Bronchial epithelial cell (primary cell): ENCODE data around the gene CPA2. TPM values are rescaled to one million over a fixed set of nuclear protein-coding genes. Genes with fewer than 3 reads are reported as not detected.
A peak's percentile ranks its signal among the peaks of the same experiment; 100 is the strongest.
"Not testable (repeated sequence)": the region's sequence is repeated elsewhere in the genome, so short reads cannot be mapped to it uniquely, and the experiment has no call there.

Experiments used
- DNase-seq: peaks from one replicate; pipeline ENCODE4 v3.0.0-alpha.2; 2010; ENCODE audit warnings: low read depth
- FAIRE-seq: peaks from 2 replicates; lab custom pipeline; 2011; peaks lifted over from hg19 to GRCh38; lab: Jason Lieb, UNC
- H3K27me3 ChIP-seq: 2 replicates; pipeline ENCODE4 v1.5.1; 2011; ENCODE audit warnings: low read length; ENCODE audit not compliant: control insufficient read depth, insufficient read depth
- H3K36me3 ChIP-seq: 2 replicates; pipeline ENCODE4 v1.5.1; 2011; ENCODE audit warnings: low read length; ENCODE audit not compliant: control insufficient read depth, insufficient read depth
- H3K4me3 ChIP-seq: 2 replicates; pipeline ENCODE4 v1.5.1; 2011; ENCODE audit warnings: mild to moderate bottlenecking, low read depth, low read length, control low read depth
- total RNA-seq: library from RNA; depleted of rRNA; stranded (reverse); fragments of >200 nt; gene quantifications from 2 replicates; pipeline ENCODE4 v1.2.1, GENCODE V29; 2014
- TF ChIP-seq, protein P1 (sequence below): IDR thresholded peaks from 2 replicates; pipeline ENCODE4 v1.5.1; 2011; ENCODE audit warnings: mild to moderate bottlenecking, moderate library complexity, low read length, control low read depth, inconsistent platforms; ENCODE audit not compliant: insufficient read depth, severe bottlenecking

Gene CPA2
- total RNA-seq, 1 donor from 2014 or later: not detected

DNA sequence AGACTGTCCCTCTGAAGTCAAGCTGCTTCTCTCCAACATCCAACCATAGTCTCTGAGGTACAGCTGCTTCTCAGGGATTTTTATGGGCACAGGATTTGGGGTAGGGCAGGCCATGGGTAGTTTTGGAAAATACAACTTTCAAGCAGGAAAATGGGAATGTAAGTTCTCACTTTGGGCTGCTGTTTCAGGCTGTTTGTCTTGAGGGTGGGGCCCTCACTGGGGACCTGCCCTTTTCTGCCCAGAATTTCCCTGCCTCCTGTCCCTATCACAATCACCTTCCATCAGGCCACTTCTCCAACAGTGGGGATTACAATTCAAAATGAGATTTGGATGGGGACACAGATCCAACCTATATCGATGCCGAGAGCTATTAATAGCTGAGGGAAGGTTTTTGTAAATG lies 34.5 kb upstream of the CPA2 start:
- TF ChIP-seq, protein P1, sequence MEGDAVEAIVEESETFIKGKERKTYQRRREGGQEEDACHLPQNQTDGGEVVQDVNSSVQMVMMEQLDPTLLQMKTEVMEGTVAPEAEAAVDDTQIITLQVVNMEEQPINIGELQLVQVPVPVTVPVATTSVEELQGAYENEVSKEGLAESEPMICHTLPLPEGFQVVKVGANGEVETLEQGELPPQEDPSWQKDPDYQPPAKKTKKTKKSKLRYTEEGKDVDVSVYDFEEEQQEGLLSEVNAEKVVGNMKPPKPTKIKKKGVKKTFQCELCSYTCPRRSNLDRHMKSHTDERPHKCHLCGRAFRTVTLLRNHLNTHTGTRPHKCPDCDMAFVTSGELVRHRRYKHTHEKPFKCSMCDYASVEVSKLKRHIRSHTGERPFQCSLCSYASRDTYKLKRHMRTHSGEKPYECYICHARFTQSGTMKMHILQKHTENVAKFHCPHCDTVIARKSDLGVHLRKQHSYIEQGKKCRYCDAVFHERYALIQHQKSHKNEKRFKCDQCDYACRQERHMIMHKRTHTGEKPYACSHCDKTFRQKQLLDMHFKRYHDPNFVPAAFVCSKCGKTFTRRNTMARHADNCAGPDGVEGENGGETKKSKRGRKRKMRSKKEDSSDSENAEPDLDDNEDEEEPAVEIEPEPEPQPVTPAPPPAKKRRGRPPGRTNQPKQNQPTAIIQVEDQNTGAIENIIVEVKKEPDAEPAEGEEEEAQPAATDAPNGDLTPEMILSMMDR: no peak
- FAIRE-seq: no peak

DNA sequence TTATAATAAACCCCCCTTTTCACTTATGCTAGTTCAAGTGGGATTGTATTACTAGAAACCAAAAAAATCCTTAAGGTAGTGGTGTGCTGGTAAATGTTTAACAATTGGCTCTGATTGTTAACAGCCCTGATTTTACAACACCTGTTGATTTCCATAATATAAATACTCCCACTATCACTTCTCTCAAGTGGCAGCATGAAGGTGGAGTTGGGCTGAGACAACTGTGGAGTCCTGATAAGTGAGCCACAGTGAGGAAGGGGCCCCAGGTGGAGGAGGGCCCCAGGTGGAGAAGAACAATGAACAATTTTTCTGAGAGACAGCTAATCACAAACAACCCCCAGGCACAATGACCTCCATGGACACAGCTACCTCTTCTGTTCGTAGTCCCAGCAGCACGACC lies 32.6 kb upstream of the CPA2 start:
- TF ChIP-seq, protein P1: no peak
- Histone ChIP-seq H3K27me3 (no peaks in the 10 kb centered on the region), H3K36me3 (no peaks in the 10 kb centered on the region), H3K4me3 (no peak overlapping the region)
- DNase-seq (no peak), FAIRE-seq (no peak)

More for the DNA sequence above, 34.5 kb upstream of the CPA2 start:
- H3K36me3 ChIP-seq: no peaks in the 10 kb centered on the region
- DNase-seq: no peak
- no peak overlapping the region for H3K4me3 ChIP-seq
- no peaks in the 10 kb centered on the region for H3K27me3 ChIP-seq

DNA sequence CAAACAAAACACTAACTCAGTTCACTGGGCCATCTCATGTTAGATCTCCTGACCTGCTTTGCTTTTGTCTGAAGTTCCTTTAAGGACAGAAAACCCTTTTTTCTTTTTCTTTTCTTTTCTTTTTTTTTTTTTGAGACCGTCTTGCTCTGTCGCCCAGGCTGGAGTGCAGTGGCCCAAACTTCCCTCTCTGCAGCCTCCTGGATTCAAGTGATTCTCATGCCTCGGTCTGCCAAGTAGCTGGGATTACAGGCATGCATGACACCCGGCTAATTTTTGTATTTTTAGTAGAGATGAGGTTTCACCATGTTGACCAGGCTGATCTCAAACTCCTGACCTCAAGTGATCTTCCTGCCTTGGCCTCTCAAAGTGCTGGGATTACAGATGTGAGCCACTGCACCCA lies 30.3 kb upstream of the CPA2 start:
- not testable (repeated sequence) for FAIRE-seq, DNase-seq, H3K27me3 ChIP-seq, H3K36me3 ChIP-seq, H3K4me3 ChIP-seq

DNA sequence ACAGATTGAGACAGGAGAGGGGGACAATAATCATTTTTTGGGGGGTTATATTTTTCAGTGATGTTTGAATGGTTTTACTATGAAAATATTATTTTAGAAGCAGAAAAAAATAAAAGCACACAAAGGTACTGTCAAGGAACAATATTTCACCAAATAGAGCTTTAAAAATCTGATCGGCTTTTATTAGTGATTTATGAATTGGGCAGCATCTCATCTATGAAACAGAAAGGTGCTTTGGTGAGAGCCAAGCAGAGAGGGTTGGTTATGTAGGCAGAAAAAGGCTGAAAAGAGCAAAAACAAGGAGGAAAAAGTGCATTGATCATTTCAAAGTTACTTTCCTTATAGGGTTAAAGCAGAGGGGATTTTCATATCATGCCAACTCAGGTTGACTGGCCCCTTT lies 26.4 kb upstream of the CPA2 start:
- FAIRE-seq: no peak
- H3K4me3 ChIP-seq: no peak overlapping the region
- no peak for DNase-seq
- no peaks in the 10 kb centered on the region for H3K27me3 ChIP-seq
- TF ChIP-seq, protein P1: no peak
- H3K36me3 ChIP-seq: no peaks in the 10 kb centered on the region

DNA sequence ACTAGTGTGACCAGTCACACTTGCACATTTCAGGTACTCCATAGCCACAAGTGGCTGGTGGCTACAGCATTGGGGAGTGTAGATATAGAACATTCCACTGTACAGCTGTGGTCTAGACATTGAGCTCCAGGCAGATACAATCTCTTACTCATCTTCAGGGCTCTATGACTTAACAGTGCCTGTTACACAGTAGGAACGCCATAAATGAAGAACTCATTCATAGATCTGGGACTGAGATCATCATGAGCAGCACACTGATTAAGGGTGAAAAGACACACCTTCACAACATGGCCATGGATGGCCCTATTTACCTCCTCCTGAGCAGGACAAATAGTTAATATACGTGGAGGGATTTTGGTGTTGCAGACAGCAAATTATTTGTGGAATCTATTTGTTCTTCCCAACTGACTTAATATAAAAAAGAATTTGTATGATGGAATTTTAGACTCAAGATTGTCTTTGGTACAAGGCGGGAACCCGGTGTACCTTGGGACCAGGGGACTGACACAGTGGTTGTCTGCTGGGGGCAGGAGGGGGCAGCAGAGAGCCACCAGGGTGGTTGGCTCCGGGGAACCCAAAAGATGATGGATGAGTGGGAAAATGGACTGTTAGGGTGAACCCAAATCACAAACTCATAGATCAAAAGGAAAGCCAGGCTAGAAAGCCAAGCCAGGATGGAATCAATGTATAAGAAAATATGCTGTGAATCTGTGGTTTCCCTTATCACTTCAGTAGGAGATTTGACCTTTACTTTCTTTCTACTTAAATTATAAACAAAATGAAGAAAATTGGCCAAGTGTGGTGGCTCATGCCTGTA lies 24.3 kb upstream of the CPA2 start:
- H3K4me3 ChIP-seq: no peak overlapping the region
- DNase-seq (peak; percentile 76), FAIRE-seq (no peak)
- TF ChIP-seq, protein P1: peak; percentile 89
- no peaks in the 10 kb centered on the region for H3K36me3 ChIP-seq
- H3K27me3 ChIP-seq: no peaks in the 10 kb centered on the region

DNA sequence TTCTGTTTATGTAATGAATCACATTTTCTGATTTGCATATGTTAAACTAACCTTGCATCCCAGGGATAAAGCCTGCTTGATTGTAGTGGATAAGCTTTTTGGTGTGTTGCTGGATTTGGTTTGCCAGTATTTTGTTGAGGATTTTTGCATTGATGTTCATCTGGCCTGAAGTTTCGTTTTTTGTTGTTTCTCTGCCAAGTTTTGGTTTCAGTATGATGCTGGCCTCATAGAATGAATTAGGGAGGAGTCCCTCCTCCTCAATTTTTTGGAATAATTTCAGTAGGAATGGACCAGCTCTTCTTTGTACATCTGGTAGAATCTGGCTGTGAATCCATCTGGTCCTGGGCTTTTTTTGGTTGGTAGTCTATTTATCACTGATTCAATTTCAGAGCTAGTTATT lies 23.2 kb upstream of the CPA2 start:
- not testable (repeated sequence) for DNase-seq, H3K27me3 ChIP-seq, H3K4me3 ChIP-seq, H3K36me3 ChIP-seq, FAIRE-seq

DNA sequence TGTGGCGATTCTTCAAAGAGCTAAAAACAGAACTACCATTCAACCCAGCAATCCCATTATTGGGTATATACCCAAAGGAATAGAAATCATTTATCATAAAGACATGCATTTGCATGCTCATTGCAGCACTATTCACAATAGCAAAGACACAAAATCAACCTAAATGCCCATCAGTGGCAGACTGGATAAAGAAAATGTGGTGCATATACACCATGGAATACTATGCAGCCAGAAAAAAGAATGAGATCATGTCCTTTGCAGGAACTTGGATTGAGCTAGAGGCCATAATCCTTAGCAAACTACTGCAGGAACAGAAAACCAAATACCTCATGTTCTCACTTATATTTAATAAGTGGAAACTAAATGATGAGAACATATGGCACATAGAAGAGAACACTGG lies 20.2 kb upstream of the CPA2 start:
- H3K27me3 ChIP-seq, DNase-seq, FAIRE-seq, H3K36me3 ChIP-seq, H3K4me3 ChIP-seq: not testable (repeated sequence)

DNA sequence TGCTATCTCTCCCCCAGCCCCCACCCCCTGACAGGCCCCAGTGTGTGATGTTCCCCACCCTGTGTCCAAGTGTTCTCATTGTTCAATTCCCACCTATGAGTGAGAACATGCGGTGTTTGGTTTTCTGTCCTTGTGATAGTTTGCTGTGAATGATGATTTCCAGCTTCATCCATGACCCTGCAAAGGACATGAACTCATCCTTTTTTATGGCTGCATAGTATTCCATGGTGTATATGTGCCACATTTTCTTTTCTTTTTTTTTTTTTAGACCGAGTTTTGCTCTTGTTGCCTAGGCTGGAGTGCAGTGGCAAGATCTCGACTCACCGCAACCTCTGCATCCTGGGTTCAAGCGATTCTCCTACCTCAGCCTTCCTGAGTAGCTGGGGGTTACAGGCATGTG lies 17.8 kb upstream of the CPA2 start:
- FAIRE-seq, H3K36me3 ChIP-seq, H3K4me3 ChIP-seq, DNase-seq, H3K27me3 ChIP-seq: not testable (repeated sequence)

DNA sequence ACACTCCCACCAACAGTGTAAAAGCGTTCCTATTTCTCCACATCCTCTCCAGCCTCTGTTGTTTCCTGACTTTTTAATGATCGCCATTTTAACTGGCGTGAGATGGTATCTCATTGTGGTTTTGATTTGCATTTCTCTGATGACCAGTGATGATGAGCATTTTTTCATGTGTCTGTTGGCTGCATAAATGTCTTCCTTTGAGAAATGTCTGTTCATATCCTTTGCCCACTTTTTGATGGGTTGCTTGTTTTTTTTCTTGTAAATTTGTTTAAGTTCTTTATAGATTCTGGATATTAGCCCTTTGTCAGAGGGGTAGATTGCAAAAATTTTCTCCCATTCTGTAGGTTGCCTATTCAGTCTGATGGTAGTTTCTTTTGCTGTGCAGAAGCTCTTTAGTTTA lies 17.0 kb upstream of the CPA2 start:
- not testable (repeated sequence) for DNase-seq, FAIRE-seq, H3K4me3 ChIP-seq, H3K36me3 ChIP-seq, H3K27me3 ChIP-seq
